ENCODE data around the gene MEGF9. TPM values are rescaled to one million over a fixed set of nuclear protein-coding genes. Genes with fewer than 3 reads are reported as not detected.

The MEGF9 gene
- total and polyA plus RNA-seq, 2 donors (not counting 3 experiments of a cell fraction or from before 2014, with no cell fraction given): 4.0 to 13.0 TPM

DNA sequence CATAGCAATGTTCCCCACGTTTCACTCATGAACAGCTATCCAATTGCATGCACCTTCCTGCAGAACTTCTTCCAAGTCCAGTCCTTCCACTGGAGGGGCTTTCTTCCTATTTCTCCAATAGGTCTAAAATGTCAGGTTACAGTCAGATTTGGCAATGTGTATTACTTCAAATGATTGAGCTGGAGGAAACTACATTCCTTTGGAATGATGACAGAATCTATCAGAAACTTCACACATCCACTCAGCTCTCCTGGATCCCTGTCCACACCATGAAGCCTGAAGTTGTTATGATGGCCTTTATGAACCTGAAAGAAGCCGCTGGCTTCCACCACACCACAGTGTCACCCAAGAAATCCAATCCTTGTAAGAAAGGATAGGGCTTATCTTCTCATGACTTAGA, 46.7 kb upstream of the MEGF9 start:
- ChIA-PET CTCF (interaction anchor here (1.2 to 3.0 kb wide), 3 partner anchors 176 to 299 kb away, joined by 3 to 14 read pairs (median 5); no protein-coding TSS in a partner anchor), POLR2A (no interaction called here)
- Histone ChIP-seq H3K27me3 (ENCODE audit: control insufficient read depth in 2 of 2, insufficient read depth in 2 of 2, low read length in 2 of 2) (no peaks in the 10 kb centered on the region), H3K4me2 (ENCODE audit: insufficient read depth, low read length) (no peak overlapping the region), H3K36me3 (ENCODE audit: control insufficient read depth in 2 of 2, extremely low read depth in 1 of 2, insufficient read depth in 2 of 2, low read length in 2 of 2) (peaks cover 5 to 16% of the 10 kb centered on the region in 2 experiments), H3K79me2 (ENCODE audit: control insufficient read depth, insufficient read depth, low read length) (no peaks in the 10 kb centered on the region), H3K9ac (replicated peaks; ENCODE audit: extremely low read depth, insufficient read depth, low read length) (no peak overlapping the region), H4K20me1 (replicated peaks; ENCODE audit: control insufficient read depth, extremely low read depth, insufficient read depth, low read length) (no peaks in the 10 kb centered on the region), H2AFZ (ENCODE audit: low read depth, low read length) (no peak overlapping the region), H3K9me3 (replicated peaks; ENCODE audit: control insufficient read depth, insufficient read depth, low read length) (no peaks in the 10 kb centered on the region), H3K4me1 (ENCODE audit: control insufficient read depth, extremely low read depth, insufficient read depth, low read length) (no peaks in the 10 kb centered on the region), H3K27ac (ENCODE audit: insufficient read depth, low read depth, low read length) (no peak overlapping the region), H3K4me3 (replicated peaks in 1 of 3; ENCODE audit: insufficient read depth in 1 of 3, low read depth in 1 of 3, low read length in 3 of 3) (no peak overlapping the region), H3K9me1 (replicated peaks; ENCODE audit: control insufficient read depth, extremely low read depth, insufficient read depth, low read length) (no peaks in the 10 kb centered on the region)
- DNase-seq (ENCODE audit: low read depth, low spot score) (no peak), FAIRE-seq (no peak)
- intact Hi-C loops (cut with micrococcal nuclease): no loop called here
- TSS peak; percentile 2 for BruUV-seq (replicated peaks)
- TF ChIP-seq POLR2AphosphoS5 (IDR thresholded peaks at IDR 0.05; ENCODE audit: insufficient read depth, low read depth, low read length): no peak
- TF ChIP-seq MYC (IDR thresholded peaks at IDR 0.05; ENCODE audit: low read depth, low read length): no peak
- TF ChIP-seq, protein P1, sequence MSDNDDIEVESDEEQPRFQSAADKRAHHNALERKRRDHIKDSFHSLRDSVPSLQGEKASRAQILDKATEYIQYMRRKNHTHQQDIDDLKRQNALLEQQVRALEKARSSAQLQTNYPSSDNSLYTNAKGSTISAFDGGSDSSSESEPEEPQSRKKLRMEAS (IDR thresholded peaks at IDR 0.05; ENCODE audit: insufficient read depth, insufficient read length): no peak
- TF ChIP-seq EZH2 (IDR thresholded peaks at IDR 0.05; ENCODE audit: borderline replicate concordance, low read depth, low read length, severe bottlenecking): no peak
- TF ChIP-seq, protein P2, sequence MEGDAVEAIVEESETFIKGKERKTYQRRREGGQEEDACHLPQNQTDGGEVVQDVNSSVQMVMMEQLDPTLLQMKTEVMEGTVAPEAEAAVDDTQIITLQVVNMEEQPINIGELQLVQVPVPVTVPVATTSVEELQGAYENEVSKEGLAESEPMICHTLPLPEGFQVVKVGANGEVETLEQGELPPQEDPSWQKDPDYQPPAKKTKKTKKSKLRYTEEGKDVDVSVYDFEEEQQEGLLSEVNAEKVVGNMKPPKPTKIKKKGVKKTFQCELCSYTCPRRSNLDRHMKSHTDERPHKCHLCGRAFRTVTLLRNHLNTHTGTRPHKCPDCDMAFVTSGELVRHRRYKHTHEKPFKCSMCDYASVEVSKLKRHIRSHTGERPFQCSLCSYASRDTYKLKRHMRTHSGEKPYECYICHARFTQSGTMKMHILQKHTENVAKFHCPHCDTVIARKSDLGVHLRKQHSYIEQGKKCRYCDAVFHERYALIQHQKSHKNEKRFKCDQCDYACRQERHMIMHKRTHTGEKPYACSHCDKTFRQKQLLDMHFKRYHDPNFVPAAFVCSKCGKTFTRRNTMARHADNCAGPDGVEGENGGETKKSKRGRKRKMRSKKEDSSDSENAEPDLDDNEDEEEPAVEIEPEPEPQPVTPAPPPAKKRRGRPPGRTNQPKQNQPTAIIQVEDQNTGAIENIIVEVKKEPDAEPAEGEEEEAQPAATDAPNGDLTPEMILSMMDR (IDR thresholded peaks at IDR 0.05; ENCODE audit: extremely low read depth in 1 of 2, insufficient read depth in 1 of 2, low read depth in 1 of 2, low read length in 2 of 2): no peak
- no peak for TF ChIP-seq POLR2A (IDR thresholded peaks at IDR 0.05; ENCODE audit: low read depth, low read length)
- no peak for TF ChIP-seq JUN (IDR thresholded peaks at IDR 0.05; ENCODE audit: borderline replicate concordance, insufficient read depth, insufficient read length, low read depth)
- no peak for TF ChIP-seq GATA2 (IDR thresholded peaks at IDR 0.05; ENCODE audit: insufficient read depth, insufficient read length, low read depth, low read length)
- no peak for TF ChIP-seq FOS (IDR thresholded peaks at IDR 0.05; ENCODE audit: borderline replicate concordance, insufficient read depth, low read length)
- dilution Hi-C loops (cut with MboI; ENCODE audit: extremely low pct_ligation_motif_present, low sequenced_read_pairs): no loop called here
